SJCRH30 (cell line): ENCODE measurements around the gene INTS15. TPM values are rescaled to one million over a fixed set of nuclear protein-coding genes. Genes with fewer than 3 reads are reported as not detected.
"Not testable (repeated sequence)": the region's sequence is repeated elsewhere in the genome, so short reads cannot be mapped to it uniquely, and the experiment has no call there.

Source experiments
- DNase-seq, 2 experiments: peaks; one replicate each; pipeline ENCODE4 v3.0.0-alpha.2; 2015 to 2020
- H3K27ac ChIP-seq: fragments of 250-450 bp; sonication (Bioruptor Pico); 2 replicates; pipeline ENCODE4 v1.5.1; 2020; ENCODE audit warnings: mild to moderate bottlenecking, moderate library complexity
- H3K27me3 ChIP-seq: fragments of 250-450 bp; sonication (Bioruptor Pico); 2 replicates; pipeline ENCODE4 v1.5.1; 2020; ENCODE audit warnings: mild to moderate bottlenecking, moderate library complexity
- H3K36me3 ChIP-seq: fragments of 250-450 bp; sonication (Bioruptor Pico); 2 replicates; pipeline ENCODE4 v1.5.1; 2020; ENCODE audit warnings: mild to moderate bottlenecking, moderate library complexity
- H3K4me1 ChIP-seq: fragments of 250-450 bp; sonication (Bioruptor Pico); 2 replicates; pipeline ENCODE4 v1.5.1; 2020; ENCODE audit warnings: mild to moderate bottlenecking, moderate library complexity
- H3K4me3 ChIP-seq: fragments of 250-450 bp; sonication (Bioruptor Pico); 2 replicates; pipeline ENCODE4 v1.5.1; 2020; ENCODE audit warnings: mild to moderate bottlenecking, moderate library complexity
- H3K9me3 ChIP-seq: fragments of 250-450 bp; sonication (Bioruptor Pico); replicated peaks from 2 replicates; pipeline ENCODE4 v1.5.1; 2020; ENCODE audit warnings: mild to moderate bottlenecking, moderate library complexity
- total RNA-seq: library from RNA; depleted of rRNA; stranded (reverse); fragments of >200 nt; shearing (Covaris generic); gene quantifications from 2 replicates; pipeline ENCODE4 v1.2.3, GENCODE V29; 2014

INTS15 gene
- total RNA-seq, 1 experiment from 2014 or later: 18.8 TPM

GRCh38 chr7:6565655-6566054, 24.2 kb upstream of the INTS15 start:
- no peak for DNase-seq
- H3K27ac ChIP-seq: no peak overlapping the region
- H3K27me3 ChIP-seq: peaks cover 6% of the 10 kb centered on the region
- no peaks in the 10 kb centered on the region for H3K9me3 ChIP-seq
- no peak overlapping the region for H3K4me3 ChIP-seq
- no peaks in the 10 kb centered on the region for H3K4me1 ChIP-seq
- H3K36me3 ChIP-seq: no peaks in the 10 kb centered on the region; the same call in 1 of the 2 replicates

- Histone ChIP-seq H3K4me3 (no peak overlapping the region), H3K36me3 (no peaks in the 10 kb centered on the region), H3K27ac (no peak overlapping the region), H3K27me3 (peaks cover 6% of the 10 kb centered on the region), H3K4me1 (no peaks in the 10 kb centered on the region), H3K9me3 (no peaks in the 10 kb centered on the region)
- no peak for DNase-seq
Measured at GRCh38 chr7:6567886-6568285, 21.9 kb upstream of the INTS15 start.

- DNase-seq: no peak
- Histone ChIP-seq H3K4me3 (no peak overlapping the region), H3K36me3 (no peaks in the 10 kb centered on the region), H3K9me3 (no peaks in the 10 kb centered on the region), H3K27me3 (no peaks in the 10 kb centered on the region), H3K27ac (no peak overlapping the region), H3K4me1 (no peaks in the 10 kb centered on the region)
Measured at GRCh38 chr7:6571160-6571779, 18.6 kb upstream of the INTS15 start.

GRCh38 chr7:6575281-6576023, 14.4 kb upstream of the INTS15 start:
- Histone ChIP-seq H3K9me3 (no peaks in the 10 kb centered on the region), H3K36me3 (no peaks in the 10 kb centered on the region), H3K4me3 (no peak overlapping the region), H3K27me3 (no peaks in the 10 kb centered on the region), H3K4me1 (no peaks in the 10 kb centered on the region), H3K27ac (no peak overlapping the region)
- DNase-seq: no peak

- Histone ChIP-seq H3K9me3 (no peaks in the 10 kb centered on the region), H3K4me3 (peak overlapping the region; percentile 84), H3K4me1 (no peaks in the 10 kb centered on the region), H3K27ac (no peak overlapping the region), H3K36me3 (no peaks in the 10 kb centered on the region), H3K27me3 (no peaks in the 10 kb centered on the region)
- peak in 1 of 2 experiments; percentile 26 for DNase-seq
Measured at GRCh38 chr7:6576024-6576866, 13.6 kb upstream of the INTS15 start.

DNA sequence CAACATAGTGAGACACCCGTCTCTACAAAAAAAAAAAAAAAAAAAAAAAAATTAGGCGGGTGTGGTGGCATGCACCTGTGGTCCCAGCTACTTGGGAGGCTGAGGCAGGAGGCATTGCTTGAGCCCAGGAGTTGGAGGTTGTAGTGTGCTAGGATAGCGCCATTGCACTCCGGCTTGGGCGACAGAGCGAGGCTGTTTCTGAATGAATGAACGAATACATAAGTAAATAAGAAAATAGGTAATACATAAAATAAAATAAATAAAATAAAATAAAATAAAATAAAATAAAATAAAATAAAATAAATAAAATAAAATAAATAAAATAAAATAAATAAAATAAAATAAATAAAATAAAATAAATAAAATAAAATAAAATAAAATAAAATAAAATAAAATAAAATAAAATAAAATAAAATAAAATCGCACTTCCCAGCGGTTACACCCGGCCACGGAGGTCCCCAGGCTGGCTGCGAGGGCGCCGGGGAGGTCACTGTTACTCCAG, 12.9 kb upstream of the INTS15 start:
- H3K27ac ChIP-seq: peak overlapping the region; percentile 88

DNA sequence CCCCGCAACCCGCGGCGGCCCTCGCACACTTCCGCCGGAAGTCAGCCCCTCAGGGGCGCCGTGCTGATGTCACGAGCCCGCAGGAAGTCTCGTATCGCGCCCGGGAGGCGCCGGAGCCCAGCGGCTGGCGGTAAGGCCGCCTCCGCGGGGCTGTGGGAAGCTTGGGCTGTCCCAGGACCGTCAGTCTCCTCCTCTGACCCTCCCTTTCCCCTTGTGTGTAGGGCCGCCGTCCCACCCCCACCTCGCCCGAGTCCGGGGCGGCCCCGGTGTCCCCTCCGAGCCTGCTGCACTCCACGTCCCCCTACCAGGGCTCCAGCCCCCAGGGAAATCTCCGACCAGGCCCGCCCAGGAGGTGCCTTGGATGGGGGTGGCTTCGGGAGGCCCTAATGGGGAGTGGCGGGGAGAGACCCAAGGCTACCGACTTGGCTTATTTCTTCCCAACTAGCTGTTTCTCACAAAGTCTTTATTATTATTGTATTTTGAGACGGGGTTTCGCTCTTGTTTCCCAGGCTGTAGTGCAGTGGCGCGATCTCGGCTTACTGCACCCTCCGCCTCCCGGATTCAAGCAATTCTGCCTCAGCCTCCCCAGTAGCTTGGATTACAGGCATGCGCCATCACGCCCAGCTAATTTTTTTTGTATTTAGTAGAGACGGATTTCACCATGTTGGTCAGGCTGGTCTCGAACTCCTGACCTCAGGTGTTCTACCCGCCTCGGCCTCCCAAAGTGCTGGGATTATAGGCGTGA, 12.3 kb upstream of the INTS15 start, which contains the start of gene ZDHHC4:
Gene ZDHHC4, plus strand, starts transcription at position 86 of the 745 bp plus-strand sequence. CDS start 3,108 bp downstream, outside the sequence.
- no peaks in the 10 kb centered on the region for H3K4me1 ChIP-seq
- H3K27me3 ChIP-seq: no peaks in the 10 kb centered on the region
- no peaks in the 10 kb centered on the region for H3K9me3 ChIP-seq
- peak within 1 kb of the TSS; percentile 88 for H3K27ac ChIP-seq
- DNase-seq: peak; percentile 93 to 95
- peaks cover 10% of the 10 kb centered on the region for H3K36me3 ChIP-seq
- peak within 1 kb of the TSS; percentile 84 for H3K4me3 ChIP-seq

More for the DNA sequence above, 12.9 kb upstream of the INTS15 start:
- peak in 1 of 2 experiments; percentile 39 for DNase-seq
- H3K27me3 ChIP-seq, H3K9me3 ChIP-seq, H3K4me1 ChIP-seq, H3K36me3 ChIP-seq: not testable (repeated sequence)
- H3K4me3 ChIP-seq: peak overlapping the region; percentile 84

DNA sequence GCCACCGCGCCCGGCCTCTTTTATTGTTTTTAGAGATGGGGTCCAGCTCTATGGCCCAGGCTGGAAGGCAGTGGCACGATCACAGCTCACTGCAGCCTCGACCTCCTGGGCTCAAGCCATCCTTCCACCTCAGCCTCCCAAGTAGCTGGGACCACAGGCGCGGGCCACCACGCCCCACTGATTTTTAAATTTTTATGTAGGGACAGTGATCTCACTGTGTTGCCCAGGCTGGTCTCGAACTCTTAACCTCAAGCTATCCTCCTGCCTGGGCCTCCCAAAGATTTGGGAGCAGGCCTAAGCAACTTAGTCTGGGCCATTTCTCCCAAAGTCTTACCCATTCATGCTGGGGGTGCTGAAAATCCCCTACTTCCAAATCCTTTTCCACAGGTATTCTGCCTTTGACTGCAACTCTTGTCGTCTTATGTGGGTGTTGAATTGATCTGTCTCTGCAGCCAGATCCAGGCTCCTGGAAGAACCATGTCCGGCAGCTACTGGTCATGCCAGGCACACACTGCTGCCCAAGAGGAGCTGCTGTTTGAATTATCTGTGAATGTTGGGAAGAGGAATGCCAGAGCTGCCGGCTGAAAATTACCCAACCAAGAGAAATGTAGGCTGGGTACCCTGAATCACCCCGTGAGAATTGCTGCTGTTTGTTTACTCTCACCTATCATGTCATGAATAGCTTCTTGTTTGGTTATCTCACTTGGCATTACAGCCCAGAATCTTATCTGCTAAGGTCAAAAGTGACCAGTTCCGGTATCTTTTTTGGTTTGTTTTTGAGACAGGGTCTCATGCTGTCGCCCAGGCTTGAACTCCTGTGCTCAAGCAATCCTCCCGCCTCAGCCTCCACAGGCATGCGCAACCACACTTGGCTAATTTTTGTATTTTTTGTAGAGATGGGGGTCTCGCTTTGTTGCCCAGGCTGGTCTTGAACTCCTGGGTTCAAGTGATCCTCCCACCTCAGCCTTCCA, 11.4 kb upstream of the INTS15 start:
- Histone ChIP-seq H3K27ac (peak overlapping the region; percentile 88), H3K27me3 (no peaks in the 10 kb centered on the region), H3K36me3 (peaks cover 18% of the 10 kb centered on the region), H3K4me3 (peak overlapping the region; percentile 84), H3K9me3 (no peaks in the 10 kb centered on the region), H3K4me1 (no peaks in the 10 kb centered on the region)
- DNase-seq: no peak

DNA sequence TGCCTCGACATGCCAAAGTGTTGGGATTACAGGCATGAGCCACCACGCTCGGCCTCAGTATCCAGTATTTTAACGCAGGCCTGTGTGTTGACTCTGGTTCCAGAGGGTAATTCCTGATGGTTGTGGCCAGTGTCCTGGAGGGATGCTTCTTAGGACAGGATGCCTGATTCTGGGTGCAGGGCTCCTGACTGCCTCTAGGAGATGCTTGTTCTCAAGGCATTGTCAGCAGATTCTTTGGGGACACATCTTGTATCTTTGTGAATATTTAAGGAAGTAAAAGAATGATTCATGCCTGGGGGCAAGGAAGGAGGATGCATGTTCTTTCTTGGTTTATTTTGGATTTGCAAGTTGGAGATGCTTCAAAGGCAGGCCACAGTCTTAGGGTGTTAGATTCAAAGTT, 10.4 kb upstream of the INTS15 start:
- peaks cover 23% of the 10 kb centered on the region for H3K36me3 ChIP-seq
- DNase-seq: no peak

DNA sequence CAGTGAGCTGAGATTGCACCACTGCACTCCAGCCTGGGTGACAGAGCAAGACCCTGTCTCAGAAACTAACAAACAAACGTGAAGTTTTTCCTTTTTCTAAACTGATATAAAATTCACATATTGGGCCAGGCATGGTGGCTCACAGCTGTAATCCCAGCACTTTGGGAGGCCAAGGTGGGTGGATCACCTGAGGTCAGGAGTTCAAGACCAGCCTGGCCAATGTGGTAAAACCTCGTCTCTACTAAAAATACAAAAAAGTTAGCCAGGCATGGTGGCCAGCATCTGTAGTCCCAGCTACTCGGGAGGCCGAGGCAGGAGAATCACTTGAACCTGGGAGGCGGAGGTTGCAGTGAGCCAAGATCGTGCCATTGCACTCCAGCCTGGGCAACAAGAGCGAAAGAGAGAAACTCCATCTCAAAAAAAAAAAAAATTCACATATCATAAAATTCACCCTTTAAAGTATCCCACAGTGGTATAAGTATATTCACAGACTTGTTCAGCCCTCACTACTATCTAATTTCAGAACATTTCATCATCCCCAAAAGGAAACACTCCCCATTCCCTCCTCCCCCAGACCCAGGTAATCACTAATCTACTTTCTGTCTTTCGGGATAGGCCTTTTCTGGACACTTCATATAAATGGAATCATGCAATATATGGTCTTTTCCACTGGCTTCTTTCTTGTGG, 3.9 kb upstream of the INTS15 start:
- not testable (repeated sequence) for DNase-seq, H3K4me3 ChIP-seq, H3K27me3 ChIP-seq, H3K27ac ChIP-seq, H3K4me1 ChIP-seq, H3K9me3 ChIP-seq
- H3K36me3 ChIP-seq: peaks cover 31% of the 10 kb centered on the region

More for the DNA sequence above, 10.4 kb upstream of the INTS15 start:
- no peaks in the 10 kb centered on the region for H3K9me3 ChIP-seq
- no peaks in the 10 kb centered on the region for H3K27me3 ChIP-seq
- H3K4me3 ChIP-seq: no peak overlapping the region
- no peaks in the 10 kb centered on the region for H3K4me1 ChIP-seq
- no peak overlapping the region for H3K27ac ChIP-seq

DNA sequence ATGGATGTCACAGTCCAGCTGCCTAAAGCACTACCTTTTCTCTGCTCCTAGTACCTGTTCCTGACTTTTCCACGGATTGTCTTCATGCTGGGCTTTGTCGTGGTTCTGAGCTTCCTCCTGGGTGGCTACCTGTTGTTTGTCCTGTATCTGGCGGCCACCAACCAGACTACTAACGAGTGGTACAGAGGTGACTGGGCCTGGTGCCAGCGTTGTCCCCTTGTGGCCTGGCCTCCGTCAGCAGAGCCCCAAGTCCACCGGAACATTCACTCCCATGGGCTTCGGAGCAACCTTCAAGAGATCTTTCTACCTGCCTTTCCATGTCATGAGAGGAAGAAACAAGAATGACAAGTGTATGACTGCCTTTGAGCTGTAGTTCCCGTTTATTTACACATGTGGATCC, 1.3 kb upstream of the INTS15 start:
- H3K4me3 ChIP-seq: no peak overlapping the region
- no peak for DNase-seq
- 0 out of 2 replicates have a peak, but pooled peaks cover 2% of the 10 kb centered on the region for H3K4me1 ChIP-seq
- no peaks in the 10 kb centered on the region for H3K9me3 ChIP-seq
- H3K36me3 ChIP-seq: peaks cover 21% of the 10 kb centered on the region
- H3K27ac ChIP-seq: no peak overlapping the region
- no peaks in the 10 kb centered on the region for H3K27me3 ChIP-seq

GRCh38 chr7:6589151-6589828, 531 bp upstream of the INTS15 start:
- Histone ChIP-seq H3K4me3 (peak overlapping the region; percentile 82), H3K27me3 (no peaks in the 10 kb centered on the region), H3K36me3 (peaks cover 22% of the 10 kb centered on the region), H3K9me3 (no peaks in the 10 kb centered on the region), H3K27ac (no peak overlapping the region), H3K4me1 (0 out of 2 replicates have a peak, but pooled peaks cover 2% of the 10 kb centered on the region)
- no peak for DNase-seq
